ENCODE data around the gene PLXNA4. TPM values are rescaled to one million over a fixed set of nuclear protein-coding genes. Genes with fewer than 3 reads are reported as not detected.

The PLXNA4 gene
- total RNA-seq, 2 donors from 2014 or later = 12.2 to 27.7 TPM

DNA sequence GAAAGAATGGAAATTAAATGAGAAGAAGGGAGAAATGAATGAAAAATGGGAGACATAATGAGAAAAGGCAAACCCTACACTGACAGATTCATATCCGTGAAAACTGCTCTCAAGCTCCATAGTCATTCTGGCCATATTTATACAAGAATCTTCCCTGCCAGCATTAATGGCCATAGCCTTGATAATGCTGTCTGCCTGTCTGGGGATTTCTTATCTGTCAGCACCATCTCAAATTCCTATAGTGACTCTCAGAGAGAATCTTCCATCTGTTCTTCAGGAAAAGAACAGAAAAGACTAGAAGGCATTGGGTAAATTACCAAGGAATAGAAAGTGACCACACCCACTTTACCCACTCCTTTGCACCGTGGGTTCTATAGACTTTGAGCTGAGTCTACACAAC is 295.9 kb downstream of the PLXNA4 start:
- Histone ChIP-seq H3K36me3 (no peaks in the 10 kb centered on the region), H3K4me3 (no peak overlapping the region), H3K9me3 (no peaks in the 10 kb centered on the region), H3K4me1 (ENCODE audit: control insufficient read depth in 1 of 2, low read depth in 2 of 2) (no peaks in the 10 kb centered on the region), H3K27ac (no peak overlapping the region), H3K27me3 (replicated peaks; ENCODE audit: insufficient read depth) (no peaks in the 10 kb centered on the region)
- ATAC-seq (ENCODE audit: insufficient number of reproducible peaks, low FRiP score, low read depth) (no peak), DNase-seq (ENCODE audit: low spot score) (no peak)
- TF ChIP-seq, protein P1, sequence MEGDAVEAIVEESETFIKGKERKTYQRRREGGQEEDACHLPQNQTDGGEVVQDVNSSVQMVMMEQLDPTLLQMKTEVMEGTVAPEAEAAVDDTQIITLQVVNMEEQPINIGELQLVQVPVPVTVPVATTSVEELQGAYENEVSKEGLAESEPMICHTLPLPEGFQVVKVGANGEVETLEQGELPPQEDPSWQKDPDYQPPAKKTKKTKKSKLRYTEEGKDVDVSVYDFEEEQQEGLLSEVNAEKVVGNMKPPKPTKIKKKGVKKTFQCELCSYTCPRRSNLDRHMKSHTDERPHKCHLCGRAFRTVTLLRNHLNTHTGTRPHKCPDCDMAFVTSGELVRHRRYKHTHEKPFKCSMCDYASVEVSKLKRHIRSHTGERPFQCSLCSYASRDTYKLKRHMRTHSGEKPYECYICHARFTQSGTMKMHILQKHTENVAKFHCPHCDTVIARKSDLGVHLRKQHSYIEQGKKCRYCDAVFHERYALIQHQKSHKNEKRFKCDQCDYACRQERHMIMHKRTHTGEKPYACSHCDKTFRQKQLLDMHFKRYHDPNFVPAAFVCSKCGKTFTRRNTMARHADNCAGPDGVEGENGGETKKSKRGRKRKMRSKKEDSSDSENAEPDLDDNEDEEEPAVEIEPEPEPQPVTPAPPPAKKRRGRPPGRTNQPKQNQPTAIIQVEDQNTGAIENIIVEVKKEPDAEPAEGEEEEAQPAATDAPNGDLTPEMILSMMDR (IDR thresholded peaks at IDR 0.05) = no peak

GRCh38 chr7:132279718-132280117 is 296.6 kb downstream of the PLXNA4 start:
- H3K4me3 ChIP-seq = no peak overlapping the region
- no peaks in the 10 kb centered on the region for H3K36me3 ChIP-seq
- no peaks in the 10 kb centered on the region for H3K9me3 ChIP-seq
- DNase-seq (ENCODE audit: low spot score) (no peak), ATAC-seq (ENCODE audit: insufficient number of reproducible peaks, low FRiP score, low read depth) (no peak)
- TF ChIP-seq, protein P1 (IDR thresholded peaks at IDR 0.05) = no peak
- H3K4me1 ChIP-seq (ENCODE audit: control insufficient read depth in 1 of 2, low read depth in 2 of 2) = no peaks in the 10 kb centered on the region
- no peak overlapping the region for H3K27ac ChIP-seq
- no peaks in the 10 kb centered on the region for H3K27me3 ChIP-seq (replicated peaks; ENCODE audit: insufficient read depth)

DNA sequence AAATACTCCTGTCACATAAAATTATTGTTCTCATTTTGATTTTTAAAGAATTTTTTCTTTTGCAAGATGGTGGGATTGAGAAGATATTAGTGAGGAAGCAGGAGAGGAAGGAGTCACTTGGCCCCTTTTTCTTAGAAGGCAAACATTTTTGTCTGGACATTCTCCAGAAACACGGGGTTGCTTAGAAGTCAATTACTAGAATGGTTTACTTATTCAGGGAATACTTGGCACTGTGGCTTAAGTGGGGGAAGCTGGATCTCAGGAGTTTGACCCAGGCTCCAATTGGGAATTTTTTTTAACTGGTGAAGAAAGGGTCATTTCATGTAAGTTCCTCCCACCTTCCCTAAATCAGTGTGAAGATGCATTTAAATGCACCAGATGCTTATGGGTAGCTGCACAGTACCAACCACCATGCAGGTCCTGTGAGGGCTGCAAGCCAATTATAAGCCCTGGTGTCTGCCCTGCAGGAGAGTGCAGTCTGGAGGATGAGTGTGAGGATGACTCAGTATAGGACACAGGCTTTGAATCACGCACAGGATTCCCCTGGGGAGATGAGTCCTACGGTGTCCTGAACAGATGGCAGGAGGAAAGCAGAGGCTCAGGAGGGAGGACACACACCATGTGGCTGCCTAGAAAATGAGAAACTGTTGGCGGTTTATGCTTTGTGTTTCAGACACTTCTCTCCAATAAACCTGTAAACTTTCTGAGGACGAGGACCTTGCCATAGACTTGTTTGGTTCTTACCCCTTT is 299.1 kb downstream of the PLXNA4 start:
- Histone ChIP-seq H3K4me1 (ENCODE audit: control insufficient read depth in 1 of 2, low read depth in 2 of 2) (no peaks in the 10 kb centered on the region), H3K4me3 (no peak overlapping the region), H3K27ac (no peak overlapping the region), H3K27me3 (replicated peaks; ENCODE audit: insufficient read depth) (no peaks in the 10 kb centered on the region), H3K36me3 (peaks cover 3% of the 10 kb centered on the region), H3K9me3 (no peaks in the 10 kb centered on the region)
- DNase-seq (ENCODE audit: low spot score) = no peak
- no peak for ATAC-seq (ENCODE audit: insufficient number of reproducible peaks, low FRiP score, low read depth)
- TF ChIP-seq, protein P1 (IDR thresholded peaks at IDR 0.05) = no peak

DNA sequence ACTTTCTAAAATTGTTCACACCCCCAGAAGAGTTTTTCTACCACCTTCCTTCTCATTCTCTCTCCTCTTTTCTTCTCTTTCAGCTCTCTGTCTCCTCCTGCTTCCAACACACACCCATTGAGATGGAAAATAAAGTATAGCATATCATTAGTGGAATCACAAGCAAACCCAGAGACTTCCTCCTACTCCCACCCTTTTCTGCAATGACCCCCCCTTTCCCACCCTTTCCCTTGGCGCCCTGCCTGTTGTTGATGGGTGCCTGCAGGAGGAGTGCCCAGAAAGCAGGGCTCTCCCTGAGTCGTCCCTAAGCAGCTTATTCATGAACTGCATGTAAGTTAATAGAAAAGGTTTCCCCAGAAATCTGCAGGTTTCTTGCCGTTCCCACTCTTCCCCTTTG is 300.0 kb downstream of the PLXNA4 start:
- H3K27me3 ChIP-seq (replicated peaks; ENCODE audit: insufficient read depth) = no peaks in the 10 kb centered on the region
- DNase-seq (ENCODE audit: low spot score) (no peak), ATAC-seq (ENCODE audit: insufficient number of reproducible peaks, low FRiP score, low read depth) (no peak)
- H3K27ac ChIP-seq = no peak overlapping the region
- no peaks in the 10 kb centered on the region for H3K4me1 ChIP-seq (ENCODE audit: control insufficient read depth in 1 of 2, low read depth in 2 of 2)
- no peak overlapping the region for H3K4me3 ChIP-seq
- TF ChIP-seq, protein P1 (IDR thresholded peaks at IDR 0.05) = no peak
- H3K36me3 ChIP-seq = peaks cover 3% of the 10 kb centered on the region
- no peaks in the 10 kb centered on the region for H3K9me3 ChIP-seq

DNA sequence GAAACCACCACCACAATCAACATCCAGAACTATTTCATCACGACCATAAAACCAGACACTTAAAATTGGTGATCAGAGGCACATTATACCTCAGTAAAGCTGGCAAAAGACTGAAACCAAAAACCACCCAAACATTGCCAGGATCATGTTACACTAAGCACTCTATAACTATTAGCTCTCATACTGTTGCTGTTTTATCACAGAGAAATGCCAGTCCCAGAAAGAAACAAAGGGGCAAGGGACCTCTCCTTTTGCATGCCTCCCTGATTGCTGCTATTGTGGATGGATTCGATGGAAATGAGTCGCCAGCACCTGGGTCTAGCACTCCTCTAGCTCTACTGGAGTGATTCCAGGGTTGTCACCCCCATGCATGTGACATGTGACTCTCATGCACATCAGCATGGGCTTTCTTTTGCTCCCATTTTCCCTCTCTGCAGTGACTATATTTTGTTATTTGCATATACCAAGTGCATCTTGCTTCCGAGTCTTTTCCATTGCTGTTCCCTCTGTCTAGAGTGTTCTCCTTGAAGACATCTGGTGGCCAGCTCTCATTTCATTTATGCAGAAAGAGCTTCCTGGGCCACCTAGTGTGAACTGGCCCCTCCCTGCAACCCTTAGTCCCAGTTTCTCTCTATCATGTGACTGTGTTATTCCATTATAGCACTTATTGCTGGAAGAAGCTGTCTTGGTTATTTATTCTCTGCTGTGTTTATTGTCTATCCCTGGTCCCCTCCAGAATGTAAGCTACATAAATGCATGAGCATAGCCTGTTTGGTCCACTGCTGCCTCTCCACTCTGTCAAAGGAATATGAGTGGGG is 300.6 kb downstream of the PLXNA4 start:
- H3K36me3 ChIP-seq = peaks cover 3% of the 10 kb centered on the region
- no peak for ATAC-seq (ENCODE audit: insufficient number of reproducible peaks, low FRiP score, low read depth)

More for the DNA sequence above, 300.6 kb downstream of the PLXNA4 start:
- Histone ChIP-seq H3K4me1 (ENCODE audit: control insufficient read depth in 1 of 2, low read depth in 2 of 2) (no peaks in the 10 kb centered on the region), H3K27me3 (replicated peaks; ENCODE audit: insufficient read depth) (no peaks in the 10 kb centered on the region), H3K27ac (no peak overlapping the region), H3K9me3 (no peaks in the 10 kb centered on the region), H3K4me3 (no peak overlapping the region)
- DNase-seq (ENCODE audit: low spot score) = no peak
- TF ChIP-seq, protein P1 (IDR thresholded peaks at IDR 0.05) = no peak

Data from thoracic aorta (tissue), 2 donors.